NT2/D1 (cell line): ENCODE data around the gene RALGPS1.

Experiments used
- YY1 ChIP-seq: IDR thresholded peaks from 2 replicates; pipeline ENCODE4 v1.6.1; 2011; ENCODE audit not compliant: insufficient read length, insufficient read depth
- ZNF274 ChIP-seq: IDR thresholded peaks from 2 replicates; pipeline ENCODE4 v1.6.1; 2011; ENCODE audit warnings: mild to moderate bottlenecking, low read depth, low read length

GRCh38 chr9:127149463-127150390 lies 235.1 kb downstream of the RALGPS1 start:
- TF ChIP-seq ZNF274: no peak
- no peak for TF ChIP-seq YY1
